Left cardiac atrium (tissue), 4 donors: ENCODE data around the gene FUT1. TPM values are rescaled to one million over a fixed set of nuclear protein-coding genes. Genes with fewer than 3 reads are reported as not detected.

Experiments used
- ATAC-seq, 2 donors: fragments of 200-7000 bp; cut with Tn5 transposase; one replicate each; pipeline ENCODE4 v1.9.1; 2020; ENCODE audit warnings: mild to moderate bottlenecking in 2 of 2, moderate library complexity in 2 of 2
- DNase-seq: peaks from one replicate; pipeline ENCODE4 v3.0.0-alpha.2; 2020
- intact Hi-C, 2 donors: fragments of 100-400 bp; cut with DNase I; formaldehyde crosslinking; loops; one replicate each; pipeline versions ENCODE4 v1.14.1 to v1.15.1; 2022 to 2023
- total RNA-seq, 2 donors: library from RNA; stranded (reverse); fragmentation: NEBNext Ultra II Directional; extraction: Animal tissue kit (Norgen Biotek cat#: 25700); gene quantifications; one replicate each; pipeline ENCODE4 v1.2.1, GENCODE V29; 2021
- donor health status: DM: no; HTN: yes; CAD: no.
- donor health status: DM: no; HTN: yes; CAD: no; lungs with severe emphysema.
- donor health status: DM: yes; HTN: yes; CAD: no.
- donor health status: Dilated cardiomyopathy.

The FUT1 gene
- total RNA-seq, 2 donors from 2014 or later = 2.1 to 3.5 TPM

DNA sequence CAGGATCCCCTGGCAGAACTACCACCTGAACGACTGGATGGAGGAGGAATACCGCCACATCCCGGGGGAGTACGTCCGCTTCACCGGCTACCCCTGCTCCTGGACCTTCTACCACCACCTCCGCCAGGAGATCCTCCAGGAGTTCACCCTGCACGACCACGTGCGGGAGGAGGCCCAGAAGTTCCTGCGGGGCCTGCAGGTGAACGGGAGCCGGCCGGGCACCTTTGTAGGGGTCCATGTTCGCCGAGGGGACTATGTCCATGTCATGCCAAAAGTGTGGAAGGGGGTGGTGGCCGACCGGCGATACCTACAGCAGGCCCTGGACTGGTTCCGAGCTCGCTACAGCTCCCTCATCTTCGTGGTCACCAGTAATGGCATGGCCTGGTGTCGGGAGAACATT is 49.1 kb downstream of the FUT1 start:
- DNase-seq (no peak), ATAC-seq (no peak)
- intact Hi-C loops = no loop called here

DNA sequence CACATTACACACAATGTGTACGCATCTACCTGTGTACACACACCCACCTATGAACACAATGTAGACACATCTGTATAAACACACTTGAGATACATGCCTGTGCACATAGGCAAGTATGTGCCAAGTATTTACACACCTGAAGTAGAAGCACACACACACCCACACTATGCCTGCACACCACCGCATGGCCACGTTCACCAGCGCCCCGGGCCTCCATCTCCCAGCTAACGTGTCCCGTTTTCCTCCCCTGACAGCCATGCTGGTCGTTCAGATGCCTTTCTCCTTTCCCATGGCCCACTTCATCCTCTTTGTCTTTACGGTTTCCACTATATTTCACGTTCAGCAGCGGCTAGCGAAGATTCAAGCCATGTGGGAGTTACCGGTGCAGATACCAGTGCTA is 49.7 kb downstream of the FUT1 start:
- ATAC-seq = no peak
- DNase-seq = no peak
- intact Hi-C loops = no loop called here

DNA sequence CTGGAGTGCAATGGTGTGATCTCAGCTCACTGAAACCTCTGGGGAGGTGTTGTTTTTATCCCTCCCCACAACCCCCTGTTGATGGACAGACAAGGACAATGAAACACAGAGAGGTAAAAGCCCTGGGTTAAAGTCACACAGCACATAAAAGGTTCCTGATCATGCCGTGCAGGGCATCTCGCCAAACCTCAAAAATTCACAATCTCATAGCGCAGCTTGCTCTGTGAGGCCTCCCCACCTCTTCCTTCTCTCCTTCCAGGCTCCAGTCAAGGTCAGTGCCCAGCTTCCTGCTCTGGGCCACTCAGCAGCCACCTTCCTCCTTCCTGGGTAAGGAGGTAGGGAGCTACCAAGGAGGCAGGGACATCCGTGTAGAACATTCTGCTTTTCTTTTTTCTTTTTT is 54.4 kb downstream of the FUT1 start:
- no peak for ATAC-seq
- intact Hi-C loops = no loop called here

More for the DNA sequence above, 54.4 kb downstream of the FUT1 start:
- no peak for DNase-seq

Other genes with a start within 250 kb of the FUT1 start
- 1 to 10 TPM; 2.0 to 2.9 TPM for gene LMTK3, start 240.8 kb downstream of the FUT1 start, total RNA-seq
- under 1 TPM; 0.39 to 0.71 TPM for gene SULT2B1, start 200.5 kb downstream of the FUT1 start, total RNA-seq
- not detected for gene SPACA4, start 145.9 kb downstream of the FUT1 start, total RNA-seq
- gene FAM83E, start 137.6 kb downstream of the FUT1 start, total RNA-seq = under 1 TPM in 1 of 2 donors, not detected in 1; 0.32 TPM
- gene RPL18, start 133.5 kb downstream of the FUT1 start, total RNA-seq = 100 to 1,000 TPM; 674 to 678 TPM
- gene SPHK2, start 133.1 kb downstream of the FUT1 start, total RNA-seq = 1 to 10 TPM; 9.0 to 9.3 TPM
- gene DBP, start 115.3 kb downstream of the FUT1 start, total RNA-seq = 10 to 100 TPM in 1 of 2 donors, 1 to 10 TPM in 1; 2.0 to 15.1 TPM
- 1 to 10 TPM; 7.1 to 7.7 TPM for gene CA11, start 106.5 kb downstream of the FUT1 start, total RNA-seq
- gene NTN5, start 79.6 kb downstream of the FUT1 start, total RNA-seq = under 1 TPM; 0.21 to 0.27 TPM
- gene FUT2, start 56.7 kb downstream of the FUT1 start, total RNA-seq = not detected
- gene MAMSTR, start 32.9 kb downstream of the FUT1 start, total RNA-seq = 1 to 10 TPM; 1.6 to 3.2 TPM
- gene RASIP1, start 12.0 kb downstream of the FUT1 start, total RNA-seq = 10 to 100 TPM; 14.9 to 23.8 TPM
- under 1 TPM; 0.29 to 0.92 TPM for gene IZUMO1, start 5.7 kb downstream of the FUT1 start, total RNA-seq
- not detected for gene FGF21, start 2.9 kb upstream of the FUT1 start, total RNA-seq
- 10 to 100 TPM; 29.8 to 37.7 TPM for gene BCAT2, start 58.4 kb upstream of the FUT1 start, total RNA-seq
- gene HSD17B14, start 83.8 kb upstream of the FUT1 start, total RNA-seq = 1 to 10 TPM; 2.8 to 5.4 TPM
- gene PLEKHA4, start 116.0 kb upstream of the FUT1 start, total RNA-seq = 10 to 100 TPM; 29.6 to 67.1 TPM
- gene PPP1R15A, start 119.8 kb upstream of the FUT1 start, total RNA-seq = 10 to 100 TPM; 67.2 to 78.6 TPM
- under 1 TPM in 1 of 2 donors, not detected in 1; 0.50 TPM for gene TULP2, start 146.1 kb upstream of the FUT1 start, total RNA-seq
- 100 to 1,000 TPM; 279 to 342 TPM for gene NUCB1, start 147.7 kb upstream of the FUT1 start, total RNA-seq
- gene DHDH, start 181.1 kb upstream of the FUT1 start, total RNA-seq = not detected
- gene BAX, start 202.2 kb upstream of the FUT1 start, total RNA-seq = 10 to 100 TPM; 28.8 to 36.1 TPM
- 1,000 to 10,000 TPM; 1,813 to 2,086 TPM for gene FTL, start 212.7 kb upstream of the FUT1 start, total RNA-seq
- 10 to 100 TPM; 66.4 to 95.7 TPM for gene GYS1, start 240.7 kb upstream of the FUT1 start, total RNA-seq
- 10 to 100 TPM; 39.3 to 50.0 TPM for gene RUVBL2, start 241.2 kb upstream of the FUT1 start, total RNA-seq